ENCODE results near the gene ALDH3B1. TPM values are rescaled to one million over a fixed set of nuclear protein-coding genes. Genes with fewer than 3 reads are reported as not detected.

The ALDH3B1 gene
- total and polyA plus RNA-seq, 5 donors from 2014 or later: not detected

GRCh38 chr11:68049509-68050370 lies 39.6 kb downstream of the ALDH3B1 start:
- Mint-ChIP-seq H3K4me3 (no peak overlapping the region), H3K4me1 (no peaks in the 10 kb centered on the region), H3K27ac (no peak overlapping the region), H3K9me3 (peaks cover 0 to 3% (median 0%) of the 10 kb centered on the region in 7 donors), H3K27me3 (no peaks in the 10 kb centered on the region), H3K36me3 (peaks cover 9% of the 10 kb centered on the region)
- no peak overlapping the region for H3K27ac ChIP-seq (ENCODE audit: insufficient read depth, low read length, poor library complexity, severe bottlenecking)
- H3K36me3 ChIP-seq (ENCODE audit: control insufficient read depth, insufficient read depth, low read length): peaks cover 50% of the 10 kb centered on the region
- H3K4me3 ChIP-seq (ENCODE audit: low read depth, low read length): no peak overlapping the region
- no peak for DNase-seq
- no peaks in the 10 kb centered on the region for H3K9me3 ChIP-seq (ENCODE audit: control insufficient read depth in 2 of 2, low read length in 2 of 2)
- no peak for ATAC-seq (ENCODE audit: low read depth in 2 of 2)
- no peaks in the 10 kb centered on the region for H3K27me3 ChIP-seq (ENCODE audit: control insufficient read depth, insufficient read depth, low read length)
- no peaks in the 10 kb centered on the region for H3K4me1 ChIP-seq (ENCODE audit: control insufficient read depth, insufficient read depth, low read length, poor library complexity, severe bottlenecking)

- DNase-seq (no peak), ATAC-seq (ENCODE audit: low read depth in 2 of 2) (no peak)
- Histone ChIP-seq H3K4me1 (ENCODE audit: control insufficient read depth, insufficient read depth, low read length, poor library complexity, severe bottlenecking) (no peaks in the 10 kb centered on the region), H3K4me3 (ENCODE audit: low read depth, low read length) (no peak overlapping the region), H3K36me3 (ENCODE audit: control insufficient read depth, insufficient read depth, low read length) (peaks cover 47% of the 10 kb centered on the region), H3K27ac (ENCODE audit: insufficient read depth, low read length, poor library complexity, severe bottlenecking) (no peak overlapping the region), H3K27me3 (ENCODE audit: control insufficient read depth, insufficient read depth, low read length) (no peaks in the 10 kb centered on the region), H3K9me3 (ENCODE audit: control insufficient read depth in 2 of 2, low read length in 2 of 2) (no peaks in the 10 kb centered on the region)
- no peaks in the 10 kb centered on the region for H3K27me3 Mint-ChIP-seq
- H3K36me3 Mint-ChIP-seq: peaks cover 9% of the 10 kb centered on the region
- H3K9me3 Mint-ChIP-seq: peaks cover 0 to 3% (median 0%) of the 10 kb centered on the region in 7 donors
- H3K27ac Mint-ChIP-seq: peak overlapping the region in 1 of 3 donors; percentile 31
- H3K4me3 Mint-ChIP-seq: no peak overlapping the region
- H3K4me1 Mint-ChIP-seq: no peaks in the 10 kb centered on the region
Observed at GRCh38 chr11:68050371-68050841, 40.3 kb downstream of the ALDH3B1 start.

- ATAC-seq (ENCODE audit: low read depth in 2 of 2) (no peak), DNase-seq (no peak)
- H3K4me3 ChIP-seq (ENCODE audit: low read depth, low read length): no peak overlapping the region
- H3K36me3 ChIP-seq (ENCODE audit: control insufficient read depth, insufficient read depth, low read length): peaks cover 40% of the 10 kb centered on the region
- no peaks in the 10 kb centered on the region for H3K27me3 ChIP-seq (ENCODE audit: control insufficient read depth, insufficient read depth, low read length)
- Mint-ChIP-seq H3K4me3 (no peak overlapping the region), H3K27ac (peak overlapping the region in 2 of 3 donors; percentile 20 to 62), H3K27me3 (no peaks in the 10 kb centered on the region), H3K4me1 (no peaks in the 10 kb centered on the region), H3K36me3 (peaks cover 6% of the 10 kb centered on the region), H3K9me3 (peaks cover 0 to 3% (median 0%) of the 10 kb centered on the region in 7 donors)
- no peaks in the 10 kb centered on the region for H3K9me3 ChIP-seq (ENCODE audit: control insufficient read depth in 2 of 2, low read length in 2 of 2)
- H3K27ac ChIP-seq (ENCODE audit: insufficient read depth, low read length, poor library complexity, severe bottlenecking): no peak overlapping the region
- no peaks in the 10 kb centered on the region for H3K4me1 ChIP-seq (ENCODE audit: control insufficient read depth, insufficient read depth, low read length, poor library complexity, severe bottlenecking)
Observed at GRCh38 chr11:68051191-68052136, 41.3 kb downstream of the ALDH3B1 start.

GRCh38 chr11:68052137-68052873 lies 42.2 kb downstream of the ALDH3B1 start:
- H3K9me3 ChIP-seq (ENCODE audit: control insufficient read depth in 2 of 2, low read length in 2 of 2): no peaks in the 10 kb centered on the region
- H3K4me1 ChIP-seq (ENCODE audit: control insufficient read depth, insufficient read depth, low read length, poor library complexity, severe bottlenecking): no peaks in the 10 kb centered on the region
- H3K27ac ChIP-seq (ENCODE audit: insufficient read depth, low read length, poor library complexity, severe bottlenecking): no peak overlapping the region
- H3K4me3 ChIP-seq (ENCODE audit: low read depth, low read length): no peak overlapping the region
- no peaks in the 10 kb centered on the region for H3K4me1 Mint-ChIP-seq
- no peak overlapping the region for H3K4me3 Mint-ChIP-seq
- DNase-seq (no peak), ATAC-seq (ENCODE audit: low read depth in 2 of 2) (no peak)
- no peak overlapping the region for H3K27ac Mint-ChIP-seq
- peaks cover 0 to 3% (median 0%) of the 10 kb centered on the region in 7 donors for H3K9me3 Mint-ChIP-seq
- no peaks in the 10 kb centered on the region for H3K27me3 Mint-ChIP-seq
- peaks cover 40% of the 10 kb centered on the region for H3K36me3 ChIP-seq (ENCODE audit: control insufficient read depth, insufficient read depth, low read length)
- H3K36me3 Mint-ChIP-seq: peaks cover 6% of the 10 kb centered on the region
- no peaks in the 10 kb centered on the region for H3K27me3 ChIP-seq (ENCODE audit: control insufficient read depth, insufficient read depth, low read length)

GRCh38 chr11:68053117-68053516 lies 43.0 kb downstream of the ALDH3B1 start:
- ATAC-seq (ENCODE audit: low read depth in 2 of 2) (no peak), DNase-seq (no peak)
- Mint-ChIP-seq H3K9me3 (peaks cover 0 to 3% (median 0%) of the 10 kb centered on the region in 7 donors), H3K4me3 (no peak overlapping the region), H3K27ac (no peak overlapping the region), H3K4me1 (no peaks in the 10 kb centered on the region), H3K36me3 (peaks cover 6% of the 10 kb centered on the region), H3K27me3 (no peaks in the 10 kb centered on the region)
- Histone ChIP-seq H3K36me3 (ENCODE audit: control insufficient read depth, insufficient read depth, low read length) (peaks cover 35% of the 10 kb centered on the region), H3K27ac (ENCODE audit: insufficient read depth, low read length, poor library complexity, severe bottlenecking) (no peak overlapping the region), H3K9me3 (ENCODE audit: control insufficient read depth in 2 of 2, low read length in 2 of 2) (no peaks in the 10 kb centered on the region), H3K4me1 (ENCODE audit: control insufficient read depth, insufficient read depth, low read length, poor library complexity, severe bottlenecking) (no peaks in the 10 kb centered on the region), H3K4me3 (ENCODE audit: low read depth, low read length) (no peak overlapping the region), H3K27me3 (ENCODE audit: control insufficient read depth, insufficient read depth, low read length) (no peaks in the 10 kb centered on the region)

- Mint-ChIP-seq H3K27ac (peak overlapping the region in 2 of 3 donors; percentile 42 to 85), H3K4me1 (no peaks in the 10 kb centered on the region), H3K4me3 (no peak overlapping the region), H3K27me3 (no peaks in the 10 kb centered on the region), H3K36me3 (peaks cover 6% of the 10 kb centered on the region), H3K9me3 (peaks cover 0 to 3% (median 0%) of the 10 kb centered on the region in 7 donors)
- DNase-seq (no peak), ATAC-seq (ENCODE audit: low read depth in 2 of 2) (no peak)
- H3K36me3 ChIP-seq (ENCODE audit: control insufficient read depth, insufficient read depth, low read length): peaks cover 28% of the 10 kb centered on the region
- no peaks in the 10 kb centered on the region for H3K4me1 ChIP-seq (ENCODE audit: control insufficient read depth, insufficient read depth, low read length, poor library complexity, severe bottlenecking)
- no peak overlapping the region for H3K4me3 ChIP-seq (ENCODE audit: low read depth, low read length)
- no peak overlapping the region for H3K27ac ChIP-seq (ENCODE audit: insufficient read depth, low read length, poor library complexity, severe bottlenecking)
- no peaks in the 10 kb centered on the region for H3K27me3 ChIP-seq (ENCODE audit: control insufficient read depth, insufficient read depth, low read length)
- H3K9me3 ChIP-seq (ENCODE audit: control insufficient read depth in 2 of 2, low read length in 2 of 2): no peaks in the 10 kb centered on the region
Observed at GRCh38 chr11:68053981-68054812, 44.1 kb downstream of the ALDH3B1 start.
